H9 (cell line): ENCODE data around the gene SP2. TPM values are rescaled to one million over a fixed set of nuclear protein-coding genes. Genes with fewer than 3 reads are reported as not detected.

ENCODE experiments used
- DNase-seq: peaks from one replicate; pipeline ENCODE4 v3.0.0-alpha.2; 2017
- H2AFZ ChIP-seq: one replicate; pipeline ENCODE4 v1.6.1; 2013; ENCODE audit warnings: mild to moderate bottlenecking, low read length, control low read depth, moderate library complexity
- H2AK5ac ChIP-seq: 2 replicates; pipeline ENCODE4 v1.6.1; 2013; ENCODE audit warnings: low read length, control low read depth, mixed read lengths; ENCODE audit not compliant: insufficient read length
- H2BK120ac ChIP-seq: one replicate; pipeline ENCODE4 v1.6.1; 2013; ENCODE audit warnings: low read depth, mild to moderate bottlenecking, low read length, control low read depth, inconsistent platforms; ENCODE audit not compliant: poor library complexity, severe bottlenecking
- H2BK12ac ChIP-seq: 2 replicates; pipeline ENCODE4 v1.6.1; 2013; ENCODE audit warnings: low read length, control low read depth, mixed read lengths, low read depth; ENCODE audit not compliant: insufficient read length
- H2BK15ac ChIP-seq: 2 replicates; pipeline ENCODE4 v1.6.1; 2013; ENCODE audit warnings: low read depth, low read length, control low read depth
- H2BK20ac ChIP-seq: one replicate; pipeline ENCODE4 v1.6.1; 2013; ENCODE audit warnings: low read depth, mild to moderate bottlenecking, low read length, control low read depth, inconsistent platforms; ENCODE audit not compliant: poor library complexity, severe bottlenecking
- H2BK5ac ChIP-seq: 2 replicates; pipeline ENCODE4 v1.6.1; 2013; ENCODE audit warnings: low read length, control low read depth, mixed read lengths; ENCODE audit not compliant: insufficient read length
- H3K14ac ChIP-seq: 2 replicates; pipeline ENCODE4 v1.6.1; 2013; ENCODE audit warnings: low read length, control low read depth; ENCODE audit not compliant: insufficient read depth
- H3K18ac ChIP-seq: 2 replicates; pipeline ENCODE4 v1.6.1; 2013; ENCODE audit warnings: low read depth, mild to moderate bottlenecking, mixed read lengths, low read length, control low read depth; ENCODE audit not compliant: insufficient read length
- H3K23ac ChIP-seq: 2 replicates; pipeline ENCODE4 v1.6.1; 2013; ENCODE audit warnings: low read length, control low read depth, mixed read lengths, low read depth; ENCODE audit not compliant: insufficient read length
- H3K23me2 ChIP-seq: 2 replicates; pipeline ENCODE4 v1.6.1; 2013; ENCODE audit warnings: low read depth, mild to moderate bottlenecking, mixed read lengths, low read length, control low read depth; ENCODE audit not compliant: insufficient read length, poor library complexity, severe bottlenecking
- H3K27ac ChIP-seq: 2 replicates; pipeline ENCODE4 v1.5.1; 2013; ENCODE audit warnings: low read length, control low read depth, mixed read lengths, low read depth; ENCODE audit not compliant: insufficient read length
- H3K27me3 ChIP-seq: 2 replicates; pipeline ENCODE4 v1.6.1; 2013; ENCODE audit warnings: low read length, control low read depth, inconsistent platforms; ENCODE audit not compliant: insufficient read depth
- H3K4ac ChIP-seq: 2 replicates; pipeline ENCODE4 v1.6.1; 2013; ENCODE audit warnings: low read depth, mild to moderate bottlenecking, control low read depth, inconsistent platforms, low read length, moderate library complexity
- H3K4me1 ChIP-seq: 2 replicates; pipeline ENCODE4 v1.6.1; 2013; ENCODE audit warnings: low read length, control low read depth, inconsistent platforms; ENCODE audit not compliant: insufficient read depth
- H3K4me2 ChIP-seq: 2 replicates; pipeline ENCODE4 v1.6.1; 2013; ENCODE audit warnings: low read length, control low read depth, mixed read lengths; ENCODE audit not compliant: insufficient read length, insufficient read depth
- H3K56ac ChIP-seq: 2 replicates; pipeline ENCODE4 v1.6.1; 2013; ENCODE audit warnings: low read depth, mild to moderate bottlenecking, mixed read lengths, low read length, control low read depth; ENCODE audit not compliant: insufficient read length
- H3K79me1 ChIP-seq: 2 replicates; pipeline ENCODE4 v1.6.1; 2013; ENCODE audit warnings: low read depth, mild to moderate bottlenecking, moderate library complexity, low read length, control low read depth, inconsistent platforms; ENCODE audit not compliant: insufficient read depth, poor library complexity, severe bottlenecking
- H3K79me2 ChIP-seq: 2 replicates; pipeline ENCODE4 v1.6.1; 2013; ENCODE audit warnings: low read length, control low read depth, inconsistent platforms; ENCODE audit not compliant: insufficient read depth
- H3K9ac ChIP-seq: 2 replicates; pipeline ENCODE4 v1.6.1; 2013; ENCODE audit warnings: low read length, control low read depth, mixed read lengths; ENCODE audit not compliant: insufficient read length; ENCODE audit errors: extremely low read depth
- H3K9me3 ChIP-seq: one replicate; pipeline ENCODE4 v1.6.1; 2013; ENCODE audit warnings: low read depth, low read length, inconsistent platforms; ENCODE audit not compliant: control insufficient read depth
- H3T11ph ChIP-seq: one replicate; pipeline ENCODE4 v1.6.1; 2013; ENCODE audit warnings: mild to moderate bottlenecking, low read length, control low read depth, inconsistent platforms
- H4K20me1 ChIP-seq: one replicate; pipeline ENCODE4 v1.6.1; 2013; ENCODE audit not compliant: control insufficient read depth, insufficient read length, insufficient read depth
- H4K5ac ChIP-seq: 2 replicates; pipeline ENCODE4 v1.6.1; 2013; ENCODE audit warnings: low read depth, mild to moderate bottlenecking, mixed read lengths, low read length, control low read depth; ENCODE audit not compliant: insufficient read length
- H4K8ac ChIP-seq: replicated peaks from 2 replicates; pipeline ENCODE4 v1.6.1; 2013; ENCODE audit warnings: low read length, control low read depth, mixed read lengths, low read depth; ENCODE audit not compliant: insufficient read length
- H4K91ac ChIP-seq: 2 replicates; pipeline ENCODE4 v1.6.1; 2013; ENCODE audit warnings: low read depth, mild to moderate bottlenecking, moderate library complexity, mixed read lengths, low read length, control low read depth; ENCODE audit not compliant: insufficient read length
- H3K27ac Mint-ChIP-seq, 3 experiments: 2 replicates in 2 of 3; 3 replicates in 1 of 3; pipeline ENCODE4 v1.8.0; 2020 to 2021; ENCODE audit warnings: mixed read lengths in 3 of 3, mild to moderate bottlenecking in 1 of 3, moderate library complexity in 1 of 3
- H3K27me3 Mint-ChIP-seq: 2 replicates; pipeline ENCODE4 v1.8.0; 2021; ENCODE audit warnings: low read depth, mild to moderate bottlenecking, moderate library complexity, mixed read lengths
- H3K36me3 Mint-ChIP-seq, 3 experiments: 2 replicates in 2 of 3; 3 replicates in 1 of 3; pipeline ENCODE4 v1.8.0; 2020 to 2021; ENCODE audit warnings: low read depth in 3 of 3, mixed read lengths in 3 of 3; ENCODE audit not compliant: insufficient read depth in 1 of 3
- H3K4me1 Mint-ChIP-seq, 2 experiments: 2 replicates each; pipeline ENCODE4 v1.8.0; 2020; ENCODE audit warnings: mixed read lengths in 2 of 2
- H3K4me3 Mint-ChIP-seq, 2 experiments: 2 replicates in 1 of 2; 3 replicates in 1 of 2; pipeline ENCODE4 v1.8.0; 2020 to 2021; ENCODE audit warnings: mild to moderate bottlenecking in 2 of 2, mixed read lengths in 2 of 2, moderate library complexity in 1 of 2
- H3K9me3 Mint-ChIP-seq, 2 experiments: 2 replicates in 1 of 2; 3 replicates in 1 of 2; pipeline ENCODE4 v1.8.0; 2020; ENCODE audit warnings: mild to moderate bottlenecking in 2 of 2, mixed read lengths in 2 of 2, moderate library complexity in 1 of 2
- WGBS: extraction: QIAGEN DNeasy Blood & Tissue Kit; methylation state at CpG from one replicate; pipeline ENCODE4 v1.1.7; 2013; ENCODE audit warnings: missing lambda C conversion rate, low lambda C conversion rate, mixed read lengths; ENCODE audit not compliant: insufficient read length; ENCODE audit errors: extremely low coverage; 5-methylcytosine and 5-hydroxymethylcytosine counted together
- total RNA-seq: library from RNA; stranded (reverse); gene quantifications from 2 replicates; pipeline ENCODE4 v1.2.1, GENCODE V29; 2021
- TF ChIP-seq, protein P1 (sequence below): fragments of 200-600 bp; sonication (generic); conservative IDR thresholded peaks from 3 replicates; pipeline ENCODE4 v1.8.0; 2021; ENCODE audit warnings: antibody characterized with exemption, mild to moderate bottlenecking

Gene SP2
- total RNA-seq, 1 experiment from 2014 or later: 19.3 TPM

- H3K4me2 ChIP-seq: peak within 1 kb of the TSS; percentile 98
- Mint-ChIP-seq H3K9me3 (no peaks in the 10 kb centered on the region; a peak in 3 of 5 replicates), H3K4me1 (peaks cover 5 to 13% of the 10 kb centered on the region in 2 experiments; a peak in 3 of 4 replicates), H3K36me3 (peaks cover 0 to 3% (median 0%) of the 10 kb centered on the region in 3 experiments; a peak in 3 of 7 replicates), H3K27me3 (peaks cover 36% of the 10 kb centered on the region), H3K4me3 (peak within 1 kb of the TSS; percentile 55 to 83), H3K27ac (peak within 1 kb of the TSS in 1 of 3 experiments; percentile 70; a peak in 1 of 7 replicates)
- H4K5ac ChIP-seq: no peak within 1 kb of the TSS
- H2BK12ac ChIP-seq: no peak within 1 kb of the TSS
- no peak within 1 kb of the TSS for H2BK15ac ChIP-seq
- H3K79me2 ChIP-seq: no peaks in the 10 kb centered on the region
- H3K4ac ChIP-seq: no peak within 1 kb of the TSS
- peaks cover 9% of the 10 kb centered on the region for H3K23me2 ChIP-seq
- H2BK5ac ChIP-seq: no peak within 1 kb of the TSS
- TF ChIP-seq, protein P1, sequence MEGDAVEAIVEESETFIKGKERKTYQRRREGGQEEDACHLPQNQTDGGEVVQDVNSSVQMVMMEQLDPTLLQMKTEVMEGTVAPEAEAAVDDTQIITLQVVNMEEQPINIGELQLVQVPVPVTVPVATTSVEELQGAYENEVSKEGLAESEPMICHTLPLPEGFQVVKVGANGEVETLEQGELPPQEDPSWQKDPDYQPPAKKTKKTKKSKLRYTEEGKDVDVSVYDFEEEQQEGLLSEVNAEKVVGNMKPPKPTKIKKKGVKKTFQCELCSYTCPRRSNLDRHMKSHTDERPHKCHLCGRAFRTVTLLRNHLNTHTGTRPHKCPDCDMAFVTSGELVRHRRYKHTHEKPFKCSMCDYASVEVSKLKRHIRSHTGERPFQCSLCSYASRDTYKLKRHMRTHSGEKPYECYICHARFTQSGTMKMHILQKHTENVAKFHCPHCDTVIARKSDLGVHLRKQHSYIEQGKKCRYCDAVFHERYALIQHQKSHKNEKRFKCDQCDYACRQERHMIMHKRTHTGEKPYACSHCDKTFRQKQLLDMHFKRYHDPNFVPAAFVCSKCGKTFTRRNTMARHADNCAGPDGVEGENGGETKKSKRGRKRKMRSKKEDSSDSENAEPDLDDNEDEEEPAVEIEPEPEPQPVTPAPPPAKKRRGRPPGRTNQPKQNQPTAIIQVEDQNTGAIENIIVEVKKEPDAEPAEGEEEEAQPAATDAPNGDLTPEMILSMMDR: no peak
- H4K8ac ChIP-seq: no peak within 1 kb of the TSS
- H3K9ac ChIP-seq: peak within 1 kb of the TSS; percentile 41
- no peak within 1 kb of the TSS for H2AFZ ChIP-seq
- no peak within 1 kb of the TSS for H3K18ac ChIP-seq
- H2BK120ac ChIP-seq: no peak within 1 kb of the TSS
- no peak within 1 kb of the TSS for H3K14ac ChIP-seq
- H3K4me1 ChIP-seq: no peaks in the 10 kb centered on the region
- no peak within 1 kb of the TSS for H3K27ac ChIP-seq
- no peak within 1 kb of the TSS for H3T11ph ChIP-seq
- no CpG with 5 or more reads among the region's 50 CpGs for WGBS
- no peak within 1 kb of the TSS for H3K23ac ChIP-seq
- H4K20me1 ChIP-seq: no peaks in the 10 kb centered on the region
- peak; percentile 96 for DNase-seq
- no peak within 1 kb of the TSS for H3K56ac ChIP-seq
- H2BK20ac ChIP-seq: no peak within 1 kb of the TSS
- H3K79me1 ChIP-seq: no peaks in the 10 kb centered on the region
- H3K9me3 ChIP-seq: no peaks in the 10 kb centered on the region
- no peak within 1 kb of the TSS for H4K91ac ChIP-seq
- H3K27me3 ChIP-seq: peaks cover 2% of the 10 kb centered on the region; the same call in 1 of the 2 replicates
- H2AK5ac ChIP-seq: no peak within 1 kb of the TSS
Observed at GRCh38 chr17:47941246-47942095, 45.4 kb downstream of the SP2 start, which contains the start of gene PNPO. TSS of gene PNPO (plus strand) at chr17:47941571. CDS start at chr17:47941676, 105 bp downstream.
